ENCODE data around the gene SLC25A23.

The SLC25A23 gene

DNA sequence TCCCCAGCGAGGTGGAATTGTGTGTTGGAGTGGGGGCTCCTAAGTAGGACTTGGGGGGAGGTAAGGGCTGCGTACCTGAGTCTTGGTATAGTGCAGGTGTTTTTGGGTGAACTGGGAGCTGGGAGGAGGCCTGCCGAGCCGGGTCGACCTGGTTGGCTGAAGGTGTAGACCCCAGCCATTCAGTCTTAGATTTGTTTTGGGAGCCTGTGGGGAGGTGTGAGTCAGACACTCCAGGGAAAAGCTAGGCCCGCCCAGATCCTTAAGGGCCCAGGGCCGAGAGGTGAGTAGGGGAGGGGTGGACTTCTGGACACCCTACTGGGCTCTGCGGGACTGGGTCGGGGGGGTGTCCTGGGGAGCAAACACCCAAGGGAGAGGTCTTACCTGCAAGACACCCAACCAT is 5.4 kb upstream of the SLC25A23 start:
- H3K27me3 ChIP-seq (ENCODE audit: insufficient read depth, poor library complexity, severe bottlenecking) = no peaks in the 10 kb centered on the region
- TF ChIP-seq, protein P1, sequence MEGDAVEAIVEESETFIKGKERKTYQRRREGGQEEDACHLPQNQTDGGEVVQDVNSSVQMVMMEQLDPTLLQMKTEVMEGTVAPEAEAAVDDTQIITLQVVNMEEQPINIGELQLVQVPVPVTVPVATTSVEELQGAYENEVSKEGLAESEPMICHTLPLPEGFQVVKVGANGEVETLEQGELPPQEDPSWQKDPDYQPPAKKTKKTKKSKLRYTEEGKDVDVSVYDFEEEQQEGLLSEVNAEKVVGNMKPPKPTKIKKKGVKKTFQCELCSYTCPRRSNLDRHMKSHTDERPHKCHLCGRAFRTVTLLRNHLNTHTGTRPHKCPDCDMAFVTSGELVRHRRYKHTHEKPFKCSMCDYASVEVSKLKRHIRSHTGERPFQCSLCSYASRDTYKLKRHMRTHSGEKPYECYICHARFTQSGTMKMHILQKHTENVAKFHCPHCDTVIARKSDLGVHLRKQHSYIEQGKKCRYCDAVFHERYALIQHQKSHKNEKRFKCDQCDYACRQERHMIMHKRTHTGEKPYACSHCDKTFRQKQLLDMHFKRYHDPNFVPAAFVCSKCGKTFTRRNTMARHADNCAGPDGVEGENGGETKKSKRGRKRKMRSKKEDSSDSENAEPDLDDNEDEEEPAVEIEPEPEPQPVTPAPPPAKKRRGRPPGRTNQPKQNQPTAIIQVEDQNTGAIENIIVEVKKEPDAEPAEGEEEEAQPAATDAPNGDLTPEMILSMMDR (IDR thresholded peaks at IDR 0.05; ENCODE audit: poor library complexity, severe bottlenecking) = no peak
- no peaks in the 10 kb centered on the region for H3K9me3 ChIP-seq (ENCODE audit: severe bottlenecking)
- H3K4me1 ChIP-seq (ENCODE audit: insufficient read depth, poor library complexity, severe bottlenecking) = no peaks in the 10 kb centered on the region
- no peaks in the 10 kb centered on the region for H3K36me3 ChIP-seq (ENCODE audit: low read depth)
- peak overlapping the region; percentile 68 for H3K4me3 ChIP-seq (ENCODE audit: severe bottlenecking)
- ATAC-seq (ENCODE audit: low read depth) = no peak
- no peak overlapping the region for H3K27ac ChIP-seq (ENCODE audit: poor library complexity, severe bottlenecking)
- DNase-seq (ENCODE audit: low spot score) = no peak

- H3K27me3 ChIP-seq (ENCODE audit: insufficient read depth, poor library complexity, severe bottlenecking) = no peaks in the 10 kb centered on the region
- no peaks in the 10 kb centered on the region for H3K9me3 ChIP-seq (ENCODE audit: severe bottlenecking)
- H3K27ac ChIP-seq (ENCODE audit: poor library complexity, severe bottlenecking) = no peak within 1 kb of the TSS
- H3K4me1 ChIP-seq (ENCODE audit: insufficient read depth, poor library complexity, severe bottlenecking) = no peaks in the 10 kb centered on the region
- DNase-seq (ENCODE audit: low spot score) (peak; percentile 85), ATAC-seq (ENCODE audit: low read depth) (peak; percentile 26; the same call in 2 of the 3 replicates)
- peak within 1 kb of the TSS; percentile 68 for H3K4me3 ChIP-seq (ENCODE audit: severe bottlenecking)
- no peaks in the 10 kb centered on the region for H3K36me3 ChIP-seq (ENCODE audit: low read depth)
- TF ChIP-seq, protein P1 (IDR thresholded peaks at IDR 0.05; ENCODE audit: poor library complexity, severe bottlenecking) = no peak
These were observed 4.7 kb upstream of the SLC25A23 start, which contains the start of gene CRB3 for GRCh38 chr19:6464070-6464873. CRB3 (plus strand) TSS chr19:6464271; CDS start chr19:6464702, 431 bp downstream.

GRCh38 chr19:6460099-6460884 is 700 bp upstream of the SLC25A23 start:
- TF ChIP-seq, protein P1 (IDR thresholded peaks at IDR 0.05; ENCODE audit: poor library complexity, severe bottlenecking) = peak; percentile 49
- H3K27me3 ChIP-seq (ENCODE audit: insufficient read depth, poor library complexity, severe bottlenecking) = no peaks in the 10 kb centered on the region
- no peaks in the 10 kb centered on the region for H3K36me3 ChIP-seq (ENCODE audit: low read depth)
- H3K9me3 ChIP-seq (ENCODE audit: severe bottlenecking) = no peaks in the 10 kb centered on the region
- H3K4me3 ChIP-seq (ENCODE audit: severe bottlenecking) = peak overlapping the region; percentile 48
- H3K4me1 ChIP-seq (ENCODE audit: insufficient read depth, poor library complexity, severe bottlenecking) = no peaks in the 10 kb centered on the region
- ATAC-seq (ENCODE audit: low read depth) = peak; percentile 82
- peak overlapping the region; percentile 29 for H3K27ac ChIP-seq (ENCODE audit: poor library complexity, severe bottlenecking)
- DNase-seq (ENCODE audit: low spot score) = peak; percentile 98

- ATAC-seq (ENCODE audit: low read depth) (no peak), DNase-seq (ENCODE audit: low spot score) (no peak)
- no peaks in the 10 kb centered on the region for H3K4me1 ChIP-seq (ENCODE audit: insufficient read depth, poor library complexity, severe bottlenecking)
- TF ChIP-seq, protein P1 (IDR thresholded peaks at IDR 0.05; ENCODE audit: poor library complexity, severe bottlenecking) = no peak
- H3K27ac ChIP-seq (ENCODE audit: poor library complexity, severe bottlenecking) = no peak overlapping the region
- H3K27me3 ChIP-seq (ENCODE audit: insufficient read depth, poor library complexity, severe bottlenecking) = no peaks in the 10 kb centered on the region
- peak overlapping the region; percentile 48 for H3K4me3 ChIP-seq (ENCODE audit: severe bottlenecking)
- no peaks in the 10 kb centered on the region for H3K9me3 ChIP-seq (ENCODE audit: severe bottlenecking)
- H3K36me3 ChIP-seq (ENCODE audit: low read depth) = peaks cover 9% of the 10 kb centered on the region
These were observed 814 bp downstream of the SLC25A23 start for GRCh38 chr19:6458695-6459261.
